GM12878 (cell line): Measurements from ENCODE around the gene LIM2. TPM values are rescaled to one million over a fixed set of nuclear protein-coding genes. Genes with fewer than 3 reads are reported as not detected.
"Not testable (repeated sequence)": the region's sequence is repeated elsewhere in the genome, so short reads cannot be mapped to it uniquely, and the experiment has no call there.

Experiments used
- ATAC-seq: fragments of 200-7000 bp; cut with Tn5 transposase; 3 replicates; pipeline ENCODE4 v1.9.1; 2020; ENCODE audit warnings: mild to moderate bottlenecking, moderate library complexity
- BruUV-seq: library from RNA; stranded (reverse); fragments of 400-500 nt; replicated peaks from 2 replicates; lab custom pipeline; 2021; lab: Mats Ljungman, UMichigan
- CTCF ChIA-PET: fragments of 300-600 bp; sonication (Branson Sonifier 250); formaldehyde crosslinking; extraction: SDS; loops from one replicate; lab custom pipeline; 2021; ENCODE audit warnings: inconsistent platforms; lab: Yijun Ruan, JAX
- POLR2A ChIA-PET: fragments of 350-600 bp; formaldehyde crosslinking; extraction: SDS; loops from one replicate; lab custom pipeline; 2021; ENCODE audit warnings: inconsistent platforms; lab: Charles Lee
- RAD21 ChIA-PET: fragments of 300-600 bp; sonication (Branson Sonifier 250); formaldehyde crosslinking; loops from one replicate; lab custom pipeline; 2023; ENCODE audit warnings: antibody characterized with exemption; ENCODE audit not compliant: unreplicated experiment; lab: Charles Lee
- SMC1A ChIA-PET: fragments of 300-600 bp; sonication (Branson Sonifier 250); formaldehyde crosslinking; loops from one replicate; lab custom pipeline; 2023; ENCODE audit not compliant: unreplicated experiment, uncharacterized antibody; lab: Charles Lee
- DNase-seq: peaks from one replicate; pipeline ENCODE4 v3.0.0-alpha.2; 2011; ENCODE audit warnings: low read depth, low spot score
- FAIRE-seq: peaks from 3 replicates; lab custom pipeline; 2011; peaks lifted over from hg19 to GRCh38; lab: Jason Lieb, UNC
- H2AFZ ChIP-seq: 2 replicates; pipeline ENCODE4 v1.6.0; 2011; ENCODE audit warnings: low read depth, low read length, control low read depth; ENCODE audit not compliant: control insufficient read depth
- H3K27ac ChIP-seq: 2 replicates; pipeline ENCODE4 v1.5.1; 2011; ENCODE audit warnings: control low read depth; ENCODE audit not compliant: control insufficient read depth, insufficient read depth
- H3K27me3 ChIP-seq, 2 experiments: replicated peaks in 1 of 2; 2 replicates each; pipeline versions ENCODE4 v1.6.0 to v1.6.1; 2011; ENCODE audit warnings: low read length in 1 of 2; ENCODE audit not compliant: control insufficient read depth in 2 of 2, insufficient read depth in 2 of 2
- H3K36me3 ChIP-seq, 2 experiments: 2 replicates each; pipeline ENCODE4 v1.5.1; 2011; ENCODE audit warnings: low read length in 1 of 2; ENCODE audit not compliant: control insufficient read depth in 2 of 2, insufficient read depth in 2 of 2
- H3K4me1 ChIP-seq: 2 replicates; pipeline ENCODE4 v1.6.1; 2011; ENCODE audit warnings: mild to moderate bottlenecking, low read length, moderate library complexity, mixed read lengths; ENCODE audit not compliant: control insufficient read depth, insufficient read depth
- H3K4me2 ChIP-seq: 2 replicates; pipeline ENCODE4 v1.6.0; 2011; ENCODE audit warnings: control low read depth; ENCODE audit not compliant: control insufficient read depth, insufficient read depth
- H3K4me3 ChIP-seq: fragments of 200-600 bp; sonication (generic); 2 replicates; pipeline ENCODE4 v1.5.1; 2016
- H3K79me2 ChIP-seq: 2 replicates; pipeline ENCODE4 v1.6.0; 2011; ENCODE audit warnings: low read length; ENCODE audit not compliant: control insufficient read depth, insufficient read depth
- H3K9ac ChIP-seq: 2 replicates; pipeline ENCODE4 v1.8.0; 2011; ENCODE audit warnings: low read length, control low read depth, mixed read lengths; ENCODE audit not compliant: control insufficient read depth, insufficient read depth
- H3K9me3 ChIP-seq: replicated peaks from 3 replicates; pipeline ENCODE4 v1.5.1; 2011; ENCODE audit warnings: mild to moderate bottlenecking, low read length; ENCODE audit not compliant: control insufficient read depth, insufficient read depth
- H4K20me1 ChIP-seq: 2 replicates; pipeline ENCODE4 v1.6.0; 2011; ENCODE audit not compliant: control insufficient read depth, insufficient read depth
- MYC ChIP-seq: IDR thresholded peaks from 2 replicates; pipeline ENCODE4 v1.6.1; 2011; ENCODE audit warnings: mild to moderate bottlenecking, low read length, moderate library complexity, inconsistent platforms; ENCODE audit not compliant: insufficient read depth, insufficient replicate concordance, insufficient read length, severe bottlenecking
- NFYA ChIP-seq: IDR thresholded peaks from 2 replicates; pipeline ENCODE4 v1.6.1; 2011; ENCODE audit warnings: low read depth, mild to moderate bottlenecking, low read length, improper control_type of control experiment, borderline replicate concordance
- YBX1 ChIP-seq: fragments of 450-650 bp; IDR thresholded peaks from 2 replicates; pipeline ENCODE4 v1.6.1; 2016; ENCODE audit warnings: antibody characterized with exemption
- WGBS: methylation state at CpG from one replicate; pipeline ENCODE4 v1.1.6; 2016; ENCODE audit warnings: low lambda C conversion rate; ENCODE audit not compliant: insufficient replicate concordance, insufficient coverage; ENCODE audit errors: missing lambda C conversion rate; 5-methylcytosine and 5-hydroxymethylcytosine counted together
- in situ Hi-C: fragments of 300-500 bp; cut with MboI; formaldehyde crosslinking; loops from 9 replicates; pipeline ENCODE4 v1.14.3; 2018; ENCODE audit warnings: mixed read lengths
- intact Hi-C: fragments of 100-400 bp; cut with micrococcal nuclease; formaldehyde crosslinking; loops from one replicate; pipeline ENCODE4 v1.14.2; 2022; ENCODE audit not compliant: unreplicated experiment
- polyA plus RNA-seq, 11 experiments: library from polyadenylated mRNA; depleted of rRNA in 4 of 11; unstranded in 6 of 11; stranded (reverse) in 5 of 11; fragments of >200 nt; fragmentation: Nextera tagmentation in 4 of 11; fragmentation: Illumina TruSeq in 1 of 11; extraction: Ambion mirVana in 4 of 11; extraction: Trizol in 1 of 11; gene quantifications; 1 replicate in 1 of 11; 2 replicates in 10 of 11; pipeline versions ENCODE4 v1.2.1 to v1.2.3, GENCODE V29; 2011 to 2016; ENCODE audit warnings: inconsistent platforms in 2 of 11, missing spikeins in 2 of 11, low read depth in 1 of 11
- total RNA-seq, 4 experiments: library from RNA; depleted of rRNA in 3 of 4; stranded (reverse); fragments of >200 nt in 3 of 4; fragmentation: Illumina TruSeq in 1 of 4; extraction: Trizol in 1 of 4; gene quantifications; 2 replicates each; pipeline versions ENCODE4 v1.2.1 to v1.2.3, GENCODE V29; 2013 to 2021

Gene LIM2
- total and polyA plus RNA-seq, 10 of the 15 experiments (the other 5 are each of a cell fraction or from before 2014, with no cell fraction given): not detected

DNA sequence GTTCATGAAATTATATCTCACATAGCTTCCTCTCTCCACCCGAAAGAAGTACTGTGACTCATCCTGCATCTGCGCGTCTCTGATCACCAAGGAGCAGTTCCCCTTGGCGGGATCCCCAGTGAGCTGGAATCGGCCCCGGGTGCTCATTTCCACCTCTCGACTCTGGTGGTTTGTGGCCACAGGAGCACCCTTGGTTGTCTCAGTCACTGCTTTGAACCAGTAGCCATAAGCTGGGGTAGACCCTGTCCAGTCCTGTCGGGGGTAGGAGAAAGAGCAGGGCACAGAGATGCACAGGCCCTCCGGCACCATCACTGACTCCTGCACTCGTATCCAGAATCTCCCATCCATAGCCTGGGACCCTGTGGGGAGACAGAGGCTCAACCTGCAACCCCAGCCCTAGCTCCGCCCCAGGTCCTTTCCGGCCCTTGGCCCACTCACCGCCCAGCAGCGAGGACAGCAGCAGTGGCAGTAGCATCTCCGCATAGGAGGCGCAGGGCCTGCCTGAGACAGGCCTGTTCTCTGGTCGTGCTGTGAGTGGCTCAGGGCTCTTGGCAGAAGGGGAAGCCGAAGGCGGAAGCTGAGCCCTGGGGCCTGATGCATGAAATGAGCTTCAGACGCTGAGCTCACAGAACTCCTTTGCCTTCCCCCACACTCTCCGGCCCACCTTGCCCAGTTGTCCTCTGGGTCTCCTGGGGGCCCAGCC lies 29.5 kb upstream of the LIM2 start, which contains the start of gene SIGLEC10 (continued):
- TF ChIP-seq MYC: no peak
- no peak for TF ChIP-seq YBX1
- TF ChIP-seq NFYA: no peak

GRCh38 chr19:51416422-51416821 lies 28.6 kb upstream of the LIM2 start:
- peak overlapping the region; percentile 48; the same call in 1 of the 2 replicates for H3K9ac ChIP-seq
- SMC1A ChIA-PET: interaction anchor here (0.7 to 2.8 kb wide), 7 partner anchors 20 to 78 kb away, joined by 3 to 43 read pairs (median 5); partner anchors contain the start of gene VSIG10L
- H3K27me3 ChIP-seq, H4K20me1 ChIP-seq, in situ Hi-C loops, FAIRE-seq, H2AFZ ChIP-seq, ATAC-seq, H3K79me2 ChIP-seq, H3K36me3 ChIP-seq, BruUV-seq, H3K9me3 ChIP-seq, DNase-seq: not testable (repeated sequence)
- WGBS: 41% methylated on average over 14 of the region's 15 CpGs
- RAD21 ChIA-PET: interaction anchor here (2.0 to 5.8 kb wide), 6 partner anchors 9 to 241 kb away, joined by 10 to 51 read pairs (median 16); no protein-coding TSS in a partner anchor
- CTCF ChIA-PET: interaction anchor here (1.1 to 9.7 kb wide), 7 partner anchors 8 to 191 kb away, joined by 3 to 142 read pairs (median 27); no protein-coding TSS in a partner anchor
- H3K4me2 ChIP-seq: peak overlapping the region; percentile 88
- peak overlapping the region; percentile 49; the same call in 1 of the 2 replicates for H3K4me3 ChIP-seq
- peak overlapping the region; percentile 50 for H3K27ac ChIP-seq
- H3K4me1 ChIP-seq: peaks cover 16% of the 10 kb centered on the region
- intact Hi-C loops: loop anchor here (2.0 kb wide), 2 partner anchors 22 to 24 kb away; no protein-coding TSS in a partner anchor
- POLR2A ChIA-PET: interaction anchor here (2.9 kb wide), 1 partner anchor 22 kb away, joined by 37 read pairs; no protein-coding TSS in a partner anchor
